Brain microvascular endothelial cell (primary cell): ENCODE measurements around the gene MOG.
"Not testable (repeated sequence)": the region's sequence is repeated elsewhere in the genome, so short reads cannot be mapped to it uniquely, and the experiment has no call there.

Experiments
- DNase-seq: peaks from one replicate; pipeline ENCODE4 v3.0.0-alpha.2; 2020
- H3K27ac ChIP-seq: fragments of 250-450 bp; sonication (Bioruptor Pico); 2 replicates; pipeline ENCODE4 v1.5.1; 2020; ENCODE audit warnings: mild to moderate bottlenecking, moderate library complexity
- H3K27me3 ChIP-seq: fragments of 250-450 bp; sonication (Bioruptor Pico); replicated peaks from 2 replicates; pipeline ENCODE4 v1.5.1; 2020; ENCODE audit warnings: mild to moderate bottlenecking
- H3K36me3 ChIP-seq: fragments of 250-450 bp; sonication (Bioruptor Pico); replicated peaks from 2 replicates; pipeline ENCODE4 v1.5.1; 2020; ENCODE audit warnings: mild to moderate bottlenecking
- H3K4me3 ChIP-seq: 2 replicates; pipeline ENCODE4 v1.5.1; 2011; ENCODE audit warnings: low read depth, mild to moderate bottlenecking, control low read depth, low read length, moderate library complexity
- in situ Hi-C: cut with HindIII; loops from 2 replicates; pipeline ENCODE4 v1.10.0; 2017; ENCODE audit warnings: low sequenced_read_pairs, low pct_ligation_motif_present
- TF ChIP-seq, protein P1 (sequence below): IDR thresholded peaks from 2 replicates; pipeline ENCODE4 v1.5.1; 2011; ENCODE audit warnings: low read depth, mild to moderate bottlenecking, moderate library complexity, low read length, control low read depth, inconsistent platforms; ENCODE audit errors: missing control alignments

Gene MOG

DNA sequence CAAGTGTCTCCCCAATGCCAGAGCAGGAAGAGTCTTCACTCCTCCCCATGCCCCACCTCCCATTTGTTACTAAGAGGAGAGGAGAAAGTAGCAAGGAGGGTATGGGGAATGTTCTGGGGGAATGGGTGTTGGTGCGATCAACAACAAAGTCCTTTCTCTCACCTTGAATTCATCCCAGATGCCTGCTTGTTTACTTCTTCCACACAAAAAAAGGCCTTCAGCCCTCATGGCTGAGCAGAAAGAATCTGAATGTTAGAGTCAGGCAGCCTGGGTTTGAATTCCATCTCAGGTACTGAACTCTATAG lies 9.9 kb downstream of the MOG start:
- Histone ChIP-seq H3K27ac (no peak overlapping the region), H3K4me3 (no peak overlapping the region), H3K27me3 (no peaks in the 10 kb centered on the region), H3K36me3 (no peaks in the 10 kb centered on the region)
- in situ Hi-C loops, result no loop called here
- TF ChIP-seq, protein P1, sequence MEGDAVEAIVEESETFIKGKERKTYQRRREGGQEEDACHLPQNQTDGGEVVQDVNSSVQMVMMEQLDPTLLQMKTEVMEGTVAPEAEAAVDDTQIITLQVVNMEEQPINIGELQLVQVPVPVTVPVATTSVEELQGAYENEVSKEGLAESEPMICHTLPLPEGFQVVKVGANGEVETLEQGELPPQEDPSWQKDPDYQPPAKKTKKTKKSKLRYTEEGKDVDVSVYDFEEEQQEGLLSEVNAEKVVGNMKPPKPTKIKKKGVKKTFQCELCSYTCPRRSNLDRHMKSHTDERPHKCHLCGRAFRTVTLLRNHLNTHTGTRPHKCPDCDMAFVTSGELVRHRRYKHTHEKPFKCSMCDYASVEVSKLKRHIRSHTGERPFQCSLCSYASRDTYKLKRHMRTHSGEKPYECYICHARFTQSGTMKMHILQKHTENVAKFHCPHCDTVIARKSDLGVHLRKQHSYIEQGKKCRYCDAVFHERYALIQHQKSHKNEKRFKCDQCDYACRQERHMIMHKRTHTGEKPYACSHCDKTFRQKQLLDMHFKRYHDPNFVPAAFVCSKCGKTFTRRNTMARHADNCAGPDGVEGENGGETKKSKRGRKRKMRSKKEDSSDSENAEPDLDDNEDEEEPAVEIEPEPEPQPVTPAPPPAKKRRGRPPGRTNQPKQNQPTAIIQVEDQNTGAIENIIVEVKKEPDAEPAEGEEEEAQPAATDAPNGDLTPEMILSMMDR, result no peak
- no peak for DNase-seq

DNA sequence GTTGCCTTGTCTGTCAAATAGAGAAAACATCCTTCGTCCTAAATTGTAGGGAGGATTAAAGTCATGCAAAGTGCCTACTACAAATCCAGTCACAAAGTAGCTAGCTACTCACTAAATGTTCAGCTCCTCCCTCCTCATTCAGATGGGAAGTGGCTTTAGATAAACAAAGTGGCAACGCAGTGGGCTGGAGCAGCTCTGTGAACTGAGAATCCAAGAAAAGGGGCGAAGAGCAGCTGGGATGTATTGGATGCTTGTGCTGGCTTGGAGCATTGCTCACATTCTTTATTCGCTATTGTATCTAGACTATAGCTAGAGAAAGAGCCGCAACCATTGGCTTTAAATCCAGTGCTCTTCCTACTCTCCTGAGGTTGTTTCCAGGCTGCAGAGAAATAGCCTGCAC lies 10.3 kb downstream of the MOG start:
- H3K27ac ChIP-seq, result no peak overlapping the region
- TF ChIP-seq, protein P1, result no peak
- H3K27me3 ChIP-seq, result no peaks in the 10 kb centered on the region
- in situ Hi-C loops, result no loop called here
- no peaks in the 10 kb centered on the region for H3K36me3 ChIP-seq
- DNase-seq, result no peak
- no peak overlapping the region for H3K4me3 ChIP-seq

DNA sequence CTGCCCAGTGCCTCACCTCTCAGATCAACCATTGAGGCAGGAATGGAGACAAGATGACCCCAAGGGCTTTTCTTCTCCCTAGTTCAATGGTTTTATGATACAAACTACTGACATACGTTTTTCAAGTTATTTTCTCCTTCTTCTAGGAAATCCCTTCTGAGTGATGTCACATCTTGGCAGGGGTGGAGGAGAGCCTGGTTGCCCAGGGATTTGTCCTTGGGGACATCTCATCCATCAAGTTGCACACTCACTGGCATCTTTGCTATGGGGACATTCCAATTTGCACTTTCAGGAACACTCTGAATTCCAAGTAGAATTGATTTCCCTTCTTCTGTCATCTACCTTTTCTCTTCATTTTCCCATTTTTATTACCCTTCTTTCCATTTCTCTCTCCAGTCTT lies 14.1 kb downstream of the MOG start:
- TF ChIP-seq, protein P1, result no peak
- Histone ChIP-seq H3K4me3 (no peak overlapping the region), H3K36me3 (no peaks in the 10 kb centered on the region), H3K27ac (no peak overlapping the region), H3K27me3 (no peaks in the 10 kb centered on the region)
- in situ Hi-C loops, result no loop called here
- DNase-seq, result no peak

DNA sequence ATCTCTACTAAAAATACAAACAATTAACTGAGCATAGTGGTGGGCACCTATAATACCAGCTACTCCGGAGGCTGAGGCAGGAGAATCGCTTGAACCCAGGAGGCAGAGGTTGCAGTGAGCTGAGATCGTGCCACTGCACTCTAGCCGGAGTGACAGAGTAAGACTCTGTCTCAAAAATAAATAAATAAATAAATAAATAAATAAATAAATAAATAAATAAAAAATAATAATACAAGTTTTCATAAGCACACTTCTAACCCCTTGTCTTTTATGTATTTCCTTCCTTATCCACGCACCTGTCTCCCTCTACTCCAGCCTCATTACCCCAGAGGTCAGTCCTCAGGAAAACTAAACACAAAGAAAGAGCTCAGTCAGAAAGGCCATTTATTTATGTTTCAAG lies 15.2 kb downstream of the MOG start:
- DNase-seq, H3K36me3 ChIP-seq, H3K27ac ChIP-seq, H3K4me3 ChIP-seq, H3K27me3 ChIP-seq, in situ Hi-C loops: not testable (repeated sequence)

DNA sequence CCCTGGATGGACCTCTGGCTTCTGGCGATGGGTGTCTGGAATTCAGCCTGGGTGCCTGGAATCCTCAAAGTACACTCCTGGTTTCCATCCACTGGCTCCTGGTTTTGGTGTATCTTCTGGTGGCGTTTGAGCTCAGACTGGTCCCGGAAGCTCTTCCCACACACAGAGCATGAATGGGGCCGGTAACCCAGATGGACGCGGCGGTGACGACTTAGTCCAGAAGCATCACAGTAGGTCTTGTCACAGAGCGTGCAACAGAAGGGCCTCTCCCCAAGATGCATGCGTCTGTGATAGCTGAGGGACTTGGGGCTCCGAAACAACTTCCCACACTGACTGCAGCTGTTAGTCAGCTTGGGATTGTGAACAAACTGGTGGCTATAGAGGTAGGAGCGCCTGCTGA lies 16.3 kb downstream of the MOG start:
- Histone ChIP-seq H3K36me3 (no peaks in the 10 kb centered on the region), H3K27me3 (no peaks in the 10 kb centered on the region), H3K4me3 (no peak overlapping the region), H3K27ac (no peak overlapping the region)
- TF ChIP-seq, protein P1, result no peak
- in situ Hi-C loops, result no loop called here
- no peak for DNase-seq

DNA sequence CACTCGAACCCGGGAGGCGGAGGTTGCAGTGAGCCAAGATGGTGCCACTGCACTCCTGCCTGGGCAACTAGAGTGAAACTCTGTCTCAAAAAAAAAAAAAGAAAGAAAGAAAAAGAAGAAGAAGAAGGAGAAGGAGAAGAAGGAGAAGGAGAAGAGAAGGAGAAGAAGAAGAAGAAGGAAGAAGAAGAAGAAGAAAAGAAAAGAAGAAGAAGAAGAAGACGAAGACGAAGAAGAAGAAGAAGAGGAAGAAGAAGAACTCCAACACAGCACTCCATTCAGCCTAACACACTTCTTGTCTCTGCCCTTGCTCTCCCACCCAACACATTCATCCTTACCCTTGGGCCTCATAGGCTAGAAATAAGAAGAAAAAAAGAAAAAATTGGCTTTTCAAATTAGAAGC lies 17.1 kb downstream of the MOG start:
- in situ Hi-C loops, result no loop called here
- Histone ChIP-seq H3K4me3 (no peak overlapping the region), H3K27ac (no peak overlapping the region), H3K36me3 (no peaks in the 10 kb centered on the region), H3K27me3 (no peaks in the 10 kb centered on the region)
- DNase-seq, result no peak
- TF ChIP-seq, protein P1, result no peak
